HG02943 (cell line): ENCODE results near the gene DNAH12.
"Not testable (repeated sequence)": the region's sequence is repeated elsewhere in the genome, so short reads cannot be mapped to it uniquely, and the experiment has no call there.

Experiments
- ATAC-seq: cut with Tn5 transposase; IDR thresholded peaks from one replicate; pipeline ENCODE4 v1.9.1; 2021; ENCODE audit warnings: mild to moderate bottlenecking, low read depth, moderate library complexity; ENCODE audit not compliant: unreplicated experiment

DNAH12 gene

DNA sequence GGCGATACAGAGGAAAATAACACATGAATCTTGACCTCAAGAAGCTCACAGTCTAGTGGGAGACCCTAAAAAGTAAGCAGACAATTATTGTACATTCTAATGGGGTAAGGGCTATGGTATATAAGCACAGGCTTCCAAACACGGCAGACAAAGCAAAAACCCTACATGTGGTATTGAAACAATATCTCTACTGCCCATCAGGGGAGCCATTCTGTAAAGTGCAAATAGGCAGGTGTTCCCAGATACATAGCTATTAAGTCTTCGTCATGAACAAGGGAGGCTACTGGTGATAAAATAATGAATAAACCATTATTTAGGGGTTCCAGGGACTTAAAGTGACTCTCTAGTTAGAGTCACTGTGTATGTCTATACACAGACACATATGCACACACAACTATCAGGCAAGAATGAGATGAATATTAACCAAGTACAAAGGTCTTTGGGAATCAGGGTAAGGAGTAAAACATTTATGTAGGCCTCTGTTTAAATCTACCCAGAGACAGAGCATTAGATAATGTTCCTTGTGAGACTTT is 213.0 kb downstream of the DNAH12 start:
- no peak for ATAC-seq

- not testable (repeated sequence) for ATAC-seq
Measured at GRCh38 chr3:57326498-57326897, 217.6 kb downstream of the DNAH12 start.

GRCh38 chr3:57314204-57314603 is 229.9 kb downstream of the DNAH12 start:
- ATAC-seq = no peak

DNA sequence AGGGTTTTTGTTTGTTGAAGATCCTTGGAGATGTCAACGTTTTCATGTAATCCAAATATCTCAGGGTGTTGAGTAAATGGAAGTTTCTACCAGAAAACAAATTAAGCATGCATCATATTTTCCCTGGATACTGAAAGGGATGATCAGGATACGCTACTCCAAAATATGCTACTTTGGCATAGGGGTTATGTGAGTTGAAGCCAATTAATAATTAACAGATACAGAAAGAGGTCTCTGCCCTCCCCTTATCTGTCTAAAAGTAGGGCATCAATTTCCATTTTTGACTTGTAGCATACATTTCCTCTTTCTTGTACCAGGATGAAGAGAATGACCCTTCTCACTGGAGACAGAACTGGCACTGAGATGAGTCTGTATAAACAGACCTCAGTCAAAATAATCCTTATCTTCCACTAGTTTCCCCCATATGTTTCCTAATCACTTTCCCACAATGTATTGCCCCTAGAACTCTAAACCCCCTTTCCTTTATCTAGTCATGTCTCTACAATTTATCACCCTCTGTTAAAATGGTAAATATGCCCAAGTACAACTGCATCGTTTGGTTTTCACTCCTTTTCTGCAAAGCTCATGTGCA is 234.3 kb downstream of the DNAH12 start:
- ATAC-seq = no peak

DNA sequence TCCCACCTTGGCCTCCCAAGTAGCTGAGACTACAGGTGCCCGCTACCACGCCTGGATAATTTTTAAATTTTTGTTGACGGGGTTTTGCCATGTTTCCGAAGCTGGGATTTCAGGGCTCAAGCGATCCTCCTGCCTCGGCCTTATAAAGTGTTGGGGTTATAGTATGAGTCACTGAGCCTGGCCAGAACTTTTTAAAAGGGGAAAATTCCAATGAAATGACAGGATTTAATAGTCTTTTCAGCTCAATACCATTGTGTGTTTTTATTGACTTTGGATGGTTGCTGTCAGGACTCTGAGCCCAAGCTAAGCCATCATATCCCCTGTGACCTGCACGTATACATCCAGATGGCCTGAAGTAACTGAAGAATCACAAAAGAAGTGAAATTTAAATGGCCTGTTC is 240.6 kb downstream of the DNAH12 start:
- ATAC-seq = not testable (repeated sequence)

DNA sequence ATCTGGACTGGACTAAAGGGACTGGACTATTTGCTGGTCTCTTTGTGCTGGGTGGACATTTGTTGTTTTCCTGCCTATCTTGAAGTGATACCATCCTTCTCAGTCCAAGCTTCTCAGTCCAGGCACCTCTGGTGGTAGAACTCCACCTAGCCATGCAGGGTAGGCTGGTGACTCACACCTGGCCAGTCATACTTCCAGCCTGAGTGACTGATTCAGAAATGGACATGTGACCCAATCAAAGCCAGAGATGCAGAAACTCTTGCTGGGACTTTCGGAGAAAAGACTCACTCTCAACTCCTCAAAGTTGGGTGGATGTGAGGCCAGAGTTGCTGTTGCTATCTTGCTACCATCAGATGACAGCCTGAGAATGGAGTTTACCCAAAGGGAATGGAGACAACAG is 246.1 kb downstream of the DNAH12 start:
- ATAC-seq = no peak

- no peak for ATAC-seq
Measured at GRCh38 chr3:57292897-57293526, 251.1 kb downstream of the DNAH12 start.

DNA sequence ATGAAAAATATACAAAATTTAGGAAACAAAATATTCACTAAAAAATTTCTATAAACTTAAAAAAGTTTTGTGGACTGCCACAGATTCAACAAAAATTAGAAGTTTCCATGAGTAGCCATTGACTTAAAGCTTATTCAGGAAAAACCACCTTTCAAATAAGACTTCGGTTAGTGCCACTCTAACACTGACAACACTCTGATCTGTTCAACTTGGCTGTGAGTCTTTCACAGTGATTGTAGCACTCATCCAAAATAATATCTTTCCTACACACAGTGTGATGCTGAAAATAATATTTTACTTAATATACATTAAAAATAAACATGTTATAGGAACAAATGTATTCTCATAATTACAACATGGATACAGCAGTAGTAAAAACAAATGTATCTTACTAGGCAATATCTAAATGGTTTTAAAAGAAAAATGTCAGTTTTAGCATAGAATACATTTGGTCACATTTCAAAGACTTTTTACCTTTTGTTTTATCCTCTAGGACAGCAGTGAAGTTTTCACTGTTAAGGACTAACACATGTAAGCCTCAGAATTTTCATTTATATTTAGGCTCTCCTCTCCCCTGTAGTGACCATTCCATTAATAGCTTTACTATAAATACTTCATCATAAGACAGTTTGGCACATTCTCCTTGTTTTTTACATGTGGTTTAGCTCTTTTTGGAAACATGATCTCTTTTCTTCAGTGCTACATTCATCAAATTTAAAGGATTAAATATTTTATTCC is 251.8 kb downstream of the DNAH12 start, which contains the start of gene ASB14:
ASB14 (minus strand) TSS at position 527 of the 738 bp plus-strand sequence. CDS start 652 bp downstream, outside the sequence.
- no peak for ATAC-seq

- no peak for ATAC-seq
Measured at GRCh38 chr3:57288403-57288802, 255.7 kb downstream of the DNAH12 start.

DNA sequence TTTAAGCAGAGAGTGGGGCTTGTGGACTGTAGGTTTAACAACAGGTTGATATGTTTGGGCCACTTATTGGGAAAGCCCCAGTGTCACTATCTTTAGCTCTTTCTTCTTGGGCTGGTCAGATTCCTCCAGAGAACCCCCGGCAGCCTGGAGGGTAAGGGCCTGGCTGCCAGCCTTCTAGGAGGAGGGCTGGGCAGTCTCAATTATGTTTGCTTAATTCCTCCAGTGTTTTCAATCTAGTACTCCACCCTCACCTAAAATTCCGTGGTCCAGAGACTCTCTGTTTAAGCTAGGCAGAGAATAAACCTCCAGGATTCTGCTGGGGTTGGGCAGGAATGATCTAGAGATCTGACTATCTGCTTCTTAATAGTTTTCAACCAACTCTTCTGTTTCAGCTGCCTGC is 256.9 kb downstream of the DNAH12 start:
- ATAC-seq = no peak

DNA sequence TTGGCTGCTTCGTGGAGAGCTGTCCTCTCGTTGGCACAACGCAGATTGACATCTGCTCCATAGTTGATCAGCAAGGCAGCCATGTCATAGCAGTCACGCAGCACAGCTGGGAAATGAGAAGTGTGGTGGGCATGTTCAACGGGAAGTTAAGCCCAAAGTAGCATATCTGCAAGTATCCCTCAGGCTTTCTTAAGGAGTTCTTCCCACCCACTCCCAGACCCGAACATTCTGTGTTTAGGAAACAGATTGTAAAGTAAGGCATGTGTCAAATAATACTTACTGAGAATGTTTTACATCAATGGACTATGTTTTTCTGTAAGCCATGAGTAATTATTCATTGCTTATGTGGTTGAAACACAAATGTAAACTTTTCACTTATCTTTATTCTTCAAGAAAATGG is 260.8 kb downstream of the DNAH12 start:
- no peak for ATAC-seq

DNA sequence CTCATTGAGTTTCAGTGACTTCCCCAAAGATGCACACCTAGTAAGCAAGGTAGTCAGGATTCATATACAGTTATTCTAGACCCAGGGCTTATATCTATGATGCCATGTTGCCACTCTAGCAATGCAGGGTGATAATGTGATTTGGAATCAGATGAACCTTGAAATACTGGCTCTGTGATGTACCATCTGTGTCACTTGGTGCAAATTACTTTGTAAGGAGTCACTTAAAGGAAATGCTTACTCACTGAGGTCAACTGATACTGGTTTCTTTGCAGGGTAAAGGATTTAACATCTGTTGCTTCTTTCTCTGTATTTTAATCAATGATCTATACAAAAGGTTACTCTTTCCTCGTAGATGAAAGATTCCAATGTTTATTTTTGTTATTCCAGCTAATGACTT is 262.4 kb downstream of the DNAH12 start:
- ATAC-seq = no peak

DNA sequence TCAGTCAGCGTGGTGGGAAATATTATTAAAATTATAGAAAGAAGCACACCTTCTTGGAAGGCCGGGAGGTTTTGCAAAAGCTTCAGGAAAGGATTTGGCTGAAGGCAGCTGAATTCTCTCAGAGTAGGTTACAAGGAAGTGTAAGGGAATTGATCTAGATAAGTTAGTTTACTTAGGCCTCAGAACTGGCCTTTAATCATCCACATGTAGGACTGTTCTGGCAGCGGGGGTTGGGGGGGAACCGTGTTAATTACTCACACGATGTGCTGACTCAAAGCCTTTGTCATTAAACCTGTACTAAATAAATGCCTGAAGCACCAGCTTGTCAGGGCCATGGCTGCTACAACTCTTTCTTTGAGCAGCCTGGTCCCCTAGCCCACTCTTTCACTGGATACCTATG is 264.5 kb downstream of the DNAH12 start:
- ATAC-seq = no peak

DNA sequence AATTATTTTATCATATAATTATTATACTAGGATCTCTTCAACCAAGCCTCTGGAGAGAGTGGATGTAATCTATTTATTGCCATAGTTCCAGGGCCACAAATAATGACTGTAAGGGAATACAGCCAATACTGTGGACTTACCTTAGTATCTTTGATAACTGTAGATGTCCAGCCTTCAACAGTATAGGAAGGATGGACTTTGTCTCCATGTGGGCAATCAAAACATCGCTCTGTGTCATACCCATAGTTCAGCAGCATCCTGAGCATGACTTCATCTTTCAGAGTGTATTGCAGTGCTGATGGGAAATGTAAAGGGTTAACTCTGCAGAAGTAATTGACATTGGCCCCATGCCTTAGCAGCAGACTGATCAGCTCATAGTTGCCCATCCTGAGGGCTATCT is 265.9 kb downstream of the DNAH12 start:
- ATAC-seq = no peak

GRCh38 chr3:57275393-57275792 is 268.8 kb downstream of the DNAH12 start:
- ATAC-seq = no peak

DNA sequence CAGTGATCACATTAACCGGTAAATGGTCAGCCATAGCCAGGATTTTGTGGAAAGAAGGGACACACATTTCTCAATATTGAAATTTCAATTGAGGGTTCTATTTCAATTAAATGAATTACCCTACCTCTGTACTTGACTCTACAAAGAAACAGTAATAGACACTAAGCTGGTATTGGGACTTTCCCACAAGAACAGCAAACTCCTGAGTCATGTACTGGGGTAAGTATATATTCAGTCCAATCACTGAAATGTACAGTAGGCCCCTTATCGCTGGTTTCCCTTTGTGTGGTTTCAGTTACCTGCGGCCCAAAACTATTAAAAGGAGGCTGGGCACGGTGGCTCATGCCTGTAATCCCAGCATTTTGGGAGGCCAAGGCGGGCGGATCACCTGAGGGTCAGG is 269.3 kb downstream of the DNAH12 start:
- no peak for ATAC-seq

DNA sequence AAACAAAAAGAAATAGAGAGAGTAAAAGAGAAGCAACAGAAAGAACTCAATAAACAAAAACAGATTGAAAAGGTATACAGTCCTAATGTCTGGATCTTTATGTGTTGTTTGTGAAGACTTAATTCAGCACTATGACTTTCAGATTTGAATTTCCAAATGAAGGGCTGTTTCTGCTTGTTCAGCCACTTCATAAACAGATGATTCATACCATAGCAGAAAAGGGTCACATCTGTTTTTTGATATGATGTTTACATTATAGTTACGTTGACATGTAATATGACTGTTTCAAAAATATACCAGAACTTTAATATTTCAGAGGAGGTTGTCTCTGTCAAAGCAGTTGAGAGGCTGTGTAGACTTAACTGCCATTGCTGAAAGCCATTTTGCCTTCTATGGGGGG is 275.7 kb downstream of the DNAH12 start:
- ATAC-seq = no peak

DNA sequence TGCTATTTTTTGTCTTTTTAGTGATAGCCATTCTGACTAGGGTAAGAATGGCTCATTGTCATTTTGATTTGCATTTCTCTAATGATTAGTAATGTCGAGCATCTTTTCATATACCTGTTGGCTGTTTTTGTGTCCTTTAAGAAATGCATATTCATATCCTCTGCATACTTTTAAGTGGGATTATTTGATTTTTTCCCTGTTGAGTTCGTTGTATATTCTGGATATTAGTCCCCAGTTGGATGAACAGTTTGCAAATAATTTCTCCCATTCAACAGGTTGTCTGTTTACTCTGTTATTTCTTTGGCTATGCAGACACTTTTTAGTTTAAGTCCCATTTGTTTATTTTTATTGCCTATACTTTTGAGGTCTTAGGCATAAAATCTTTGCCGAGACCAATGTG is 282.2 kb downstream of the DNAH12 start:
- ATAC-seq = no peak

GRCh38 chr3:57261119-57261518 is 283.0 kb downstream of the DNAH12 start:
- no peak for ATAC-seq

DNA sequence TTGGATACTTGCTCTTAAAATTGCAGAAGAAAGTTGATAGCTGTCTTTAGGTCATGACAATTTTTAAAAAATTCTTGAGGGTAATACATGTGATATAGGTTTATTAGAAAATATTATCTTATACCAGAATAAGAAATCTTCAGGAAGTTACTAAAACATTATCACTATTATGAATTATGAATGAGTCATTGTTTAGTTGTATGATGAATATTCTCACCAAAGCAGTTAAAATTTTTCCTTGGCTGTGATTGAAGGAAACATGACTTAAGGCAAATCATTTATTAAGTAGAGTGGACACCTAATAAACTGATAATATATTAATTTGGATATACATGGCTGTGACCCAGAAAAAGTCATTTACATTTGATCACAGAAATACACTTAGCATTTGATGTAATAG is 286.5 kb downstream of the DNAH12 start:
- no peak for ATAC-seq

GRCh38 chr3:57256844-57257243 is 287.3 kb downstream of the DNAH12 start:
- ATAC-seq = no peak

DNA sequence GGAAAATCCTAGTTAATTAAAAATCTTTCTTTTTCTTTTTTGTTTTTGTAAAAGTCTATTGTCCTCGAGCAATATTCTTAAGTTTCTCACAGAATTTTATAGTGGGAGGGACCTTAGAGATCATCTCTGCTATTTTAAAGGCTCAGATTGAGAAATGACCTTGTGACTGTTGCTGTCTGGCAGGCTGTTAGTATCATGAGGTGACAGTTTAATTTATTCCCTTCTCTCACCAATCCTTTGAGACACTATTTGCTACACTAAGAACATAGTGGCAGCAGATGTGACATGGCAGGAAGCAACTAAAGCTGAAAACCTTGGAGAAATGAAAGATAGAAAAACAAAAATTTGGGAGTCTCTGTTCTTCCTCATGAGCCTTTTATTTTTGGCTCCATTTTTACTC is 291.7 kb downstream of the DNAH12 start:
- ATAC-seq = no peak
